Natural killer cell treated with Interleukin-12 subunit alpha and Interleukin-12 subunit beta and Interleukin-15 and Interleukin-18, amount 100 ng/mL, for 72 hours (primary cell): ENCODE data around the gene RPA1. TPM values are rescaled to one million over a fixed set of nuclear protein-coding genes. Genes with fewer than 3 reads are reported as not detected.

Experiments
- ATAC-seq, 2 donors: fragments of 150-1000 bp; cut with Tn5 transposase in 1 of 2; sonication (Bioruptor Pico), chemical (Tn5 transposase) in 1 of 2; 2 replicates each; pipeline ENCODE4 v1.10.0; 2021
- DNase-seq: peaks from one replicate; pipeline ENCODE4 v3.0.0; 2022; ENCODE audit warnings: low spot score
- H3K27ac Mint-ChIP-seq, 2 donors: 1 replicate in 1 of 2; 2 replicates in 1 of 2; pipeline ENCODE4 v1.8.0; 2022; ENCODE audit warnings: mixed read lengths in 2 of 2, mild to moderate bottlenecking in 1 of 2, moderate library complexity in 1 of 2
- H3K27me3 Mint-ChIP-seq, 2 donors: 1 replicate in 1 of 2; 2 replicates in 1 of 2; pipeline ENCODE4 v1.8.0; 2022; ENCODE audit warnings: mixed read lengths in 2 of 2
- H3K36me3 Mint-ChIP-seq: one replicate; pipeline ENCODE4 v1.8.0; 2022; ENCODE audit warnings: mixed read lengths
- H3K4me1 Mint-ChIP-seq, 2 donors: 1 replicate in 1 of 2; 2 replicates in 1 of 2; pipeline ENCODE4 v1.8.0; 2022; ENCODE audit warnings: low read depth in 2 of 2, mixed read lengths in 2 of 2, mild to moderate bottlenecking in 1 of 2
- H3K4me3 Mint-ChIP-seq: one replicate; pipeline ENCODE4 v1.8.0; 2022; ENCODE audit warnings: mixed read lengths
- H3K9me3 Mint-ChIP-seq: 2 replicates; pipeline ENCODE4 v1.8.0; 2022; ENCODE audit warnings: mixed read lengths
- total RNA-seq, 2 donors: library from RNA; stranded (reverse); gene quantifications; one replicate each; pipeline ENCODE4 v1.2.3, GENCODE V29; 2022

RPA1 gene
- total RNA-seq, 2 donors from 2014 or later = 144 to 169 TPM

- Mint-ChIP-seq H3K4me3 (no peak overlapping the region), H3K4me1 (peaks cover 0 to 5% of the 10 kb centered on the region in 2 donors), H3K27me3 (no peaks in the 10 kb centered on the region), H3K9me3 (no peaks in the 10 kb centered on the region), H3K27ac (no peak overlapping the region), H3K36me3 (peaks cover 17% of the 10 kb centered on the region)
- DNase-seq (no peak), ATAC-seq (no peak)
Observed at GRCh38 chr17:1898332-1898731, 68.5 kb downstream of the RPA1 start.

GRCh38 chr17:1898872-1899271, 69.1 kb downstream of the RPA1 start:
- DNase-seq = no peak
- no peak for ATAC-seq
- no peak overlapping the region for H3K4me3 Mint-ChIP-seq
- no peaks in the 10 kb centered on the region for H3K9me3 Mint-ChIP-seq
- H3K36me3 Mint-ChIP-seq = peaks cover 17% of the 10 kb centered on the region
- H3K27me3 Mint-ChIP-seq = no peaks in the 10 kb centered on the region
- peaks cover 0 to 5% of the 10 kb centered on the region in 2 donors for H3K4me1 Mint-ChIP-seq
- H3K27ac Mint-ChIP-seq = no peak overlapping the region

- no peaks in the 10 kb centered on the region for H3K9me3 Mint-ChIP-seq
- no peak overlapping the region for H3K27ac Mint-ChIP-seq
- peaks cover 0 to under 1% of the 10 kb centered on the region in 2 donors for H3K27me3 Mint-ChIP-seq
- H3K36me3 Mint-ChIP-seq = peaks cover 12% of the 10 kb centered on the region
- no peak for ATAC-seq
- H3K4me1 Mint-ChIP-seq = peaks cover 0 to 5% of the 10 kb centered on the region in 2 donors
- DNase-seq = no peak
- no peak overlapping the region for H3K4me3 Mint-ChIP-seq
Observed at GRCh38 chr17:1899403-1900000, 69.7 kb downstream of the RPA1 start.

DNA sequence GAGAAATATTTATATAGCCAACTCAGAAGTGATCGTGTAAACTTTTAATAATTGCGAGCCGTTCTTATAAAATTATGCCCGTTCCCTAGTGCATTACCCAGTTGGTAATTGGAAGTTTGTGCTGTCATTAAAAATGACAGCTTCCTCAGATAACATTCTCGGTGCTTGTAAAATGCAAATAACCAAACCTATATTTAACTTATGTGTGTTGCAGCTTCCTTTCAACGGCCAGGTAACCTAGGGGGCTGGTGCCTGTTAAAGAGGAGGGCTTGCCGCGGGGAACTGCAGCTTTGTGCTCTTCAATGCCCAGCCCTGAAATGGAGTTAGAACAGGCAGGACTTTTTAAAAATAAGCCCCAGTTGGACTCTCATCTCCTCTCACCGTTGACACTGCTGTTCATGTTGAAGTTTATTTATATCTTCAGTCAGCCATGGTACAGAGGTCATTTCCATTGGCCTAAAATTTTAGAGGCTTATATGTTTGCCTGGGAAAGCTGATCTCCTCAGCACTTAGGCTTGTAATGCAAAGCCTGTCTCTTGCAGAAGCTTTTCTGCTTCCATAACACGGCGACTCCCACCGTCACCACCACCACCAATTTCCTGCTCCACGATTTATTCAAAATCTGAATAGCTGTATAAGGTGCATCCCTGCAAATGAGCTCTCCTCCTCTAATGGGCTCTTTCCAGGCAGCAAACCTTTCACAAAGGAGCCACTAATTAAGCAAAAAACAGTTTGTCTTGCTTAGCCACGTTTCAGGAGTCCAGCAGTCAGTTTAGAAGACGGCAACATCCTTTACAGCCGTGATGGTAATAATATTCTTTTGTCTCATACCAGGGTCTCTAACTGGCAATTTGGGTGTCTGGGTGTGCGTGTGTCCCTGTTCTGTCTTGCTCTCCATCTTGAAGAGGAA, 74.7 kb downstream of the RPA1 start:
- DNase-seq = no peak
- Mint-ChIP-seq H3K36me3 (no peaks in the 10 kb centered on the region), H3K4me1 (no peaks in the 10 kb centered on the region), H3K9me3 (no peaks in the 10 kb centered on the region), H3K27ac (no peak overlapping the region), H3K27me3 (peaks cover 35 to 44% of the 10 kb centered on the region in 2 donors), H3K4me3 (no peak overlapping the region)
- no peak for ATAC-seq

GRCh38 chr17:1905190-1905913, 75.5 kb downstream of the RPA1 start:
- Mint-ChIP-seq H3K27me3 (peaks cover 41 to 51% of the 10 kb centered on the region in 2 donors), H3K4me1 (no peaks in the 10 kb centered on the region), H3K4me3 (no peak overlapping the region), H3K27ac (no peak overlapping the region), H3K9me3 (no peaks in the 10 kb centered on the region), H3K36me3 (no peaks in the 10 kb centered on the region)
- DNase-seq (no peak), ATAC-seq (no peak)

DNA sequence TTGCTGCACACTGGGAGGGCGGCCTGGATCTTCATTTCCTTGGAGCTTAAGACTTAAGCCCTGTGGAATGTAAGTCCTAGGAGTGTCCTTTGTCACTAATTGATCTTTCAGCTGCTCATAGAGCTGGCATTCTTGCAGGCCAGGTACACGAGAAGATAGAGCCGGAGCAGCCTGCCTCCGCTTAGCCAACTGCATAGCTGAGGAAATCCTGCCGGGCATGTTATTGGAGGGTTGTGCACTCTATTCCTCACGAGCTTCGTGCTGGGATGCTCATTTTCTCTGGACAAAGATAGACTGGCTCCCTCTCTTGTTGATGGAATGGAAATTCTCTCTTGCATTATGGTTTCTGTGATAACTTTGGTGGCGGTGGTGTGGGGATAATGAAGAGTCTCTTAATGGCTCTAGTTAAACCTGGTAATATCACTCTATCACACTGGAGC, 76.9 kb downstream of the RPA1 start:
- Mint-ChIP-seq H3K9me3 (no peaks in the 10 kb centered on the region), H3K27me3 (peaks cover 44 to 54% of the 10 kb centered on the region in 2 donors), H3K36me3 (no peaks in the 10 kb centered on the region), H3K27ac (no peak overlapping the region), H3K4me3 (no peak overlapping the region), H3K4me1 (no peaks in the 10 kb centered on the region)
- no peak for ATAC-seq
- DNase-seq = no peak

DNA sequence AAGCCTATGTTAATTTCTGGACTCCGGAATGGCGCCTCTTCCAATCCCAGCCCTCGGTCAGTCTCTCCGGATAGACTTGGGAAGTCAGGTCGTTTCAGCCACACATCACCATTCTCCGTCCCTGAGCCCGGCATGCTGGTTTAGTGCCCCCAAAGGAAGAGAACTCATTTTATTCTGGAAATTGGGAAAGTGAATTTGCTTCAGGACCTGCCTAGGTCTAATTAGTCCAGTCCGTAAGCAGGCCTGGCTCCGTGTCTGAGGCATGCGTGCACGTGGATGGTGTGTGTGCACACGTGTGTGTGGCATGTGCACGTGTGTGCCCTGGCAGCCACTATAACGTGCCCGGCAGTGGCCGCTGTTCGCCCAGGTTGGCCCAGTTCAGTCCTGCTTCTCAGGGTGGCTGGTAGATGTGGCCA, 77.4 kb downstream of the RPA1 start:
- H3K27ac Mint-ChIP-seq = no peak overlapping the region
- peaks cover 49 to 58% of the 10 kb centered on the region in 2 donors for H3K27me3 Mint-ChIP-seq
- no peaks in the 10 kb centered on the region for H3K36me3 Mint-ChIP-seq

DNA sequence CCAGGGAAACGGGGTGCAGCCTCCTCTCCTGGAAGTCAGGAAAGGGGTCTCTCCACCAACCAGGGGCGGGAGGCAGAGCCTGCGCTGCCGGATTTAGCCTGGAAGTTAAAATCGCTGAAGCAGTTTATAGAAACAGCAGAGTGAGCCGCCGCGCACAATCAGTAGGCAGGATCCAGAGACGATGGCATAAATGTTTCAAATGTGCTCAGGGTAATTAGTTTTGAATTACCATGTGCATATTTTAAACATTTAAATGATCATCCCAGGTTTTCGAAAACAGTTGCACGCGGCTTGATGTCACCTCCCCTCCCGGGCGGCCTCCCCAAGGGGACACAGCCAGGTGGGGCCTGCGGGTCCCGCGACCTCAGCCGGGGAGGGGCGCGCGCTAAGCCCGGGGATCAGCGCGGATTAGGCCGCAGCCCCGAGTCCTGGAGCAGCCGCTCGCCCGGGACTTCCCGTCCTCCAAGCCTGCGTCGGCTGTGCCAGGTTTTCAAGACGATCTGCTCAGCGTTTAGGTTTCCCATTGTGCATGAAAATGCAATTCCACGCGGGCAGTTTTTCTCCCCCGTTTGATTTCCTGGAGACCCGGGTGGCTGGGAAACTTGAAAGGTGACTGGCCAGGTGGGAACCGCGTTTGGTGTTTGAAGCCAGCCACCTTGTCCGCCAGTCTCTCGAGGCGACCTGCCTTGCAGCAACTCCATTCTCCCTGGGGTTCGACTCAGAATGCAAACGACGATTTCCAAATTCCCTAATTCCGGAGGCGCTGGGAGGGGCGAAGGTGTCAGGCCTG, 78.3 kb downstream of the RPA1 start:
- DNase-seq (no peak), ATAC-seq (peak in 1 of 2 donors; percentile 52)
- Mint-ChIP-seq H3K9me3 (no peaks in the 10 kb centered on the region), H3K4me3 (no peak overlapping the region), H3K27ac (no peak overlapping the region), H3K4me1 (no peaks in the 10 kb centered on the region), H3K36me3 (no peaks in the 10 kb centered on the region), H3K27me3 (peaks cover 51 to 58% of the 10 kb centered on the region in 2 donors)

More for the DNA sequence above, 77.4 kb downstream of the RPA1 start:
- DNase-seq (no peak), ATAC-seq (no peak)
- H3K4me3 Mint-ChIP-seq = no peak overlapping the region
- H3K9me3 Mint-ChIP-seq = no peaks in the 10 kb centered on the region
- H3K4me1 Mint-ChIP-seq = no peaks in the 10 kb centered on the region

DNA sequence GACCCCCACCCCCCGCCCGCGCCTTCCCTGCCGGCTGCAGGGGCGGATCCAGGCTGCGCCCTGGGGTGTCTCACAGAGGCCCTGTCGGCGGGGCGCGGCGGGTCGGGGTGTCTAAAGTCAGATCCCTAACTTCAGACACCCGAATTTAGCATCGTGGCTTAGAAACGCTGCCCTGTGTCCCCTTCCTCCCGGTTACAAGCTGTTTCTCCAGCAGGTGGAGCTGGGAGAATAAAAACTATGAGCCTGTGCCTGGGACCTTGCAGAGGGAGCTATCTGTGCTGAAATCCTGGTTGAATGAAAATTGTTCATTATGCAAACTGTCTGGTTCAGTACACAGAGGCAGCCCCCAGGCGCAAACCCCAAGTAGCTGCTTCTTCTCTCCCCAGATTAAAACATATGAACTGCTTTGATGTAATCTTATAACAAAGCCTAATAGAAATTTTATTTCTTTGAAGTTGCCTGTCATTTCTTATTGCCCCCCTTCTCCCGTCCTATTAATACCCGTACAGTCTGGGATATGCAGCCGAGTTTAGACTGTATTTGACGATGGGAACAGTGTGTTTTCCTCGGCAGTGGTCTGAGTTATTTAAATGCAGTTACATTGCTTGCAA, 79.0 kb downstream of the RPA1 start:
- no peak overlapping the region for H3K27ac Mint-ChIP-seq
- no peaks in the 10 kb centered on the region for H3K36me3 Mint-ChIP-seq
- H3K9me3 Mint-ChIP-seq = no peaks in the 10 kb centered on the region
- no peak for DNase-seq
- no peak overlapping the region for H3K4me3 Mint-ChIP-seq
- peaks cover 53 to 58% of the 10 kb centered on the region in 2 donors for H3K27me3 Mint-ChIP-seq
- no peaks in the 10 kb centered on the region for H3K4me1 Mint-ChIP-seq
- peak; percentile 15 to 36 for ATAC-seq

GRCh38 chr17:1909985-1910384, 80.2 kb downstream of the RPA1 start:
- DNase-seq = no peak
- no peak overlapping the region for H3K27ac Mint-ChIP-seq
- no peaks in the 10 kb centered on the region for H3K9me3 Mint-ChIP-seq
- ATAC-seq = no peak
- H3K4me3 Mint-ChIP-seq = no peak overlapping the region
- H3K4me1 Mint-ChIP-seq = no peaks in the 10 kb centered on the region
- H3K27me3 Mint-ChIP-seq = peaks cover 51 to 53% of the 10 kb centered on the region in 2 donors
- H3K36me3 Mint-ChIP-seq = no peaks in the 10 kb centered on the region

DNA sequence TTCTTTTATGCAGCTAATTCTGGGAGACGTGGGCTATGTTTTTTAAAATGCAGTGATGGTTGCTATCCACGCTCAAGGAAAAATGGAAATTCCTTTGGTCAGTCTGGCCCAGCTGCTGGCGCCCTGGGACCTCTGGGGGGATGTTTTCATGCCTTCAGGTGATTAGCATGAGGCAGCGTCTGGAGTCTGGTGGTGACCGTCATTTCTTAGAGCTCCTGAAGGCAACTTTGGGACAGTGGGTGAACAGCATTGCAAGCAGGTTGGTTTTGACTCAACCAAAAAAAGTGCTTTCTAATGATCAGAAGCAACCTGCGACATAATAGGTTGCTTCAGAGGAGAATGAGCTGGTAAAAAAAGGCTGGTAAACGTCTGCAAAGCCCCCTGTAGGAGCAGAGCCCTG, 82.3 kb downstream of the RPA1 start:
- no peak for ATAC-seq

GRCh38 chr17:1913702-1914101, 83.9 kb downstream of the RPA1 start:
- no peak for DNase-seq
- Mint-ChIP-seq H3K27me3 (peaks cover 31 to 34% of the 10 kb centered on the region in 2 donors), H3K27ac (no peak overlapping the region), H3K4me3 (no peak overlapping the region), H3K4me1 (no peaks in the 10 kb centered on the region), H3K9me3 (no peaks in the 10 kb centered on the region), H3K36me3 (no peaks in the 10 kb centered on the region)
- no peak for ATAC-seq

More for the DNA sequence above, 82.3 kb downstream of the RPA1 start:
- no peaks in the 10 kb centered on the region for H3K4me1 Mint-ChIP-seq
- peaks cover 38 to 43% of the 10 kb centered on the region in 2 donors for H3K27me3 Mint-ChIP-seq
- H3K4me3 Mint-ChIP-seq = no peak overlapping the region
- no peaks in the 10 kb centered on the region for H3K36me3 Mint-ChIP-seq
- DNase-seq = no peak
- H3K9me3 Mint-ChIP-seq = no peaks in the 10 kb centered on the region
- H3K27ac Mint-ChIP-seq = no peak overlapping the region

GRCh38 chr17:1914661-1915083, 84.9 kb downstream of the RPA1 start:
- H3K27ac Mint-ChIP-seq = no peak overlapping the region
- H3K36me3 Mint-ChIP-seq = no peaks in the 10 kb centered on the region
- no peaks in the 10 kb centered on the region for H3K4me1 Mint-ChIP-seq
- no peaks in the 10 kb centered on the region for H3K9me3 Mint-ChIP-seq
- ATAC-seq (no peak), DNase-seq (no peak)
- no peak overlapping the region for H3K4me3 Mint-ChIP-seq
- H3K27me3 Mint-ChIP-seq = peaks cover 22 to 24% of the 10 kb centered on the region in 2 donors
